Measurements from ENCODE around the gene TMEM242. TPM values are rescaled to one million over a fixed set of nuclear protein-coding genes. Genes with fewer than 3 reads are reported as not detected.

TMEM242 gene
- total RNA-seq, 6 experiments from 2014 or later: 9.4 to 12.8 (median 10.8) TPM

DNA sequence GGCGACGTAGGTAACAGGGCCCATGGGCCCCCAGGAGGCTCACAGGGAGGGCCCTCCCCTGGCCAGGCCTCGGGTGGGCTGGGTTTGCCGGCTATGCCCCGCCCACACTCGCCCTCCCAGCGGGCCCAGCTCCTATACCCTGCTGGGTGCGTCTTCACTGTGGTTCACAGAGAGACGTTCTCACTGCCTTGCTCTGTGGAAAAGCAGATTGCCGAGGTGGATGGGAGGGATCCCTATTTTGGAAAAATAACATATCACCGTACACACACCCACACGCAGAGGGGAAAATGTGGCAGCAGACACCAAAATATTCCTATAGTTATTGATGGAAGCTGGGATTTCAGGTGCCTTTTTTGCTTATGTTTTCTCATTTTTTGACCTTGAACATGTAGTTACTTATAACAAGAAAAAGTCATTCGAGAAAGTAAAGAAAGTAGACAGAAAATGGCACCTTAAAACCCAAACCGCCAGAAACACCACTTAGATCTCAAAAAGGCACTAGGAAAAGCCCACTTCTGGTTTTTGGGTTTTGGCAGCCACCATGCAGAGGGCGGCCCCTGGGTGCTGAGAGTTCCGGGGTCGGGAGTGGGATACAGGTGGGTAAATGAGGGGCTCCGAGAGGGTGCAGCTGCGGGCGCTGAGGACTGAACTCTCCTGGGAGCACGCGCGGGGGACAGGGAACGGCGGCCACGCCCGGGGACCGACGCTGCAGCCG, 49.4 kb downstream of the TMEM242 start:
- no peak for DNase-seq
- Mint-ChIP-seq H3K27me3 (ENCODE audit: insufficient read depth) (peaks cover 4% of the 10 kb centered on the region), H3K9me3 (peaks cover 9% of the 10 kb centered on the region), H3K4me3 (peak overlapping the region; percentile 80), H3K36me3 (ENCODE audit: low read depth) (peaks cover 9% of the 10 kb centered on the region; the same call in 1 of the 2 replicates), H3K27ac (no peak overlapping the region), H3K4me1 (ENCODE audit: low read depth) (no peaks in the 10 kb centered on the region; the same call in 1 of the 2 replicates)
- TF ChIP-seq, protein P1, sequence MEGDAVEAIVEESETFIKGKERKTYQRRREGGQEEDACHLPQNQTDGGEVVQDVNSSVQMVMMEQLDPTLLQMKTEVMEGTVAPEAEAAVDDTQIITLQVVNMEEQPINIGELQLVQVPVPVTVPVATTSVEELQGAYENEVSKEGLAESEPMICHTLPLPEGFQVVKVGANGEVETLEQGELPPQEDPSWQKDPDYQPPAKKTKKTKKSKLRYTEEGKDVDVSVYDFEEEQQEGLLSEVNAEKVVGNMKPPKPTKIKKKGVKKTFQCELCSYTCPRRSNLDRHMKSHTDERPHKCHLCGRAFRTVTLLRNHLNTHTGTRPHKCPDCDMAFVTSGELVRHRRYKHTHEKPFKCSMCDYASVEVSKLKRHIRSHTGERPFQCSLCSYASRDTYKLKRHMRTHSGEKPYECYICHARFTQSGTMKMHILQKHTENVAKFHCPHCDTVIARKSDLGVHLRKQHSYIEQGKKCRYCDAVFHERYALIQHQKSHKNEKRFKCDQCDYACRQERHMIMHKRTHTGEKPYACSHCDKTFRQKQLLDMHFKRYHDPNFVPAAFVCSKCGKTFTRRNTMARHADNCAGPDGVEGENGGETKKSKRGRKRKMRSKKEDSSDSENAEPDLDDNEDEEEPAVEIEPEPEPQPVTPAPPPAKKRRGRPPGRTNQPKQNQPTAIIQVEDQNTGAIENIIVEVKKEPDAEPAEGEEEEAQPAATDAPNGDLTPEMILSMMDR (IDR thresholded peaks at IDR 0.05): no peak

DNA sequence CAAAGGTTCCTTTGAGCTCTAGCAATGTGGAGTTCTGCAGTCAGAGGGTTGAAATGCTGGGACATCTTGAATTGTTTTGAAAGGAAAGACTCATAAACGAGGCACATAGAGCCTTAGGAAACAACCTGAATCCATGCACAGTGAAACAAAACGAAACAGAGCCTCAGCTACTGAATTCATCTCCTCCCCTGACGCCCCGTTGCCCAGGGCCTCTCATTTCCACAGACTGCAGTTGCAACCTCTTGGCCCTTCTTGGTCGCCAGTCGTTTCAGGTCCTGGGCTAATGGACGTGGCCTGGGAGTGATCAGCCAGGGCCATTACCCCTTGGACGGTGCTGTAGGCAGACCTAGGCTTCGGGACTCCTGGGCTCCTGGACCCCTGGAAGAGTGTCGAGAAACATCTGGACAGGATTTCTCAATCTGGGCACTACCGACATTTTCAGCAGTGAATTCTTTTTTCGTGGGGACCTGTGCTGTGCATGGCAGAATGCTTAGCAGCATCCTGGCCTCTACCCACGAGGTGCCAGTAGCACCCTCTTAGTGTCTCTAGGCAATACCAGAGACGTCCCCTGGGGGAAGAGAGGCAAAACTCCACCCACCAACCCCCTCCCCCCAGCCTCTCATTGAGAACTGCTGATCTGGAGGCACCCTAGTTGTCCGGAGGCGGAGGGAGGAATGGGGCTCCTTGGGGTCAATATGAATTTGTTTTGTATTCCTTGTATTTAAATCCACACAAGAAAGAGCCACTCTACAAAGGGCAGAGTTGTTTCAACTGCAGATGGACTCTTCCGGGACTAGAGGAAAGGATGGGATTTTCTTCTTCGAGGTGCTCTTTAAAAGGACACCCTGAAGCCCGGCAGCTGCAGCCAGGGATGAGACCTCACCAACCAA, 50.2 kb downstream of the TMEM242 start:
- no peaks in the 10 kb centered on the region; the same call in 1 of the 2 replicates for H3K4me1 Mint-ChIP-seq (ENCODE audit: low read depth)
- TF ChIP-seq, protein P1 (IDR thresholded peaks at IDR 0.05): peak; percentile 8; the same call in 1 of the 2 replicates
- no peak overlapping the region for H3K4me3 Mint-ChIP-seq
- H3K27ac Mint-ChIP-seq: no peak overlapping the region
- H3K27me3 Mint-ChIP-seq (ENCODE audit: insufficient read depth): peaks cover 4% of the 10 kb centered on the region
- H3K36me3 Mint-ChIP-seq (ENCODE audit: low read depth): peaks cover 9% of the 10 kb centered on the region; the same call in 1 of the 2 replicates
- DNase-seq: no peak
- H3K9me3 Mint-ChIP-seq: peaks cover 9% of the 10 kb centered on the region

DNA sequence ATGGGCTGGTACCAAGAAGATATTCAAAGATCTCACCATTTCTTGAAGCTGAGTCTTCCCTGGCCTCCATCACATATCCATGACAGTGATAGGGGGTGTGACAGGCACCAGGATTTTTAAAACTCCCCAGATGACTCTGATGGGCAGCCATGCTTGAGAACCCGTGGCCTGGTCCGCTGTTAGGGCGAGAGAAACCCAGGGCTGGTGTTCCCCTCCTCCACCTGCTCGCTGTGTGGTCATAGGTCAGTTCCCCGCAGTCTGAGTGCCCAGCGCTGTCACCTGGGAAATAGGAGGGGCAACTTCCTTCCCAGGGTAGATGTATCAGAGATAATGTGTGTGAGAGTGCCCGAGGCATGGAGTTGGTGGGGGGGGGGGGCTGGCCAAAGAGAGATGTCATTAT, 50.9 kb downstream of the TMEM242 start:
- H3K27ac Mint-ChIP-seq: no peak overlapping the region
- H3K27me3 Mint-ChIP-seq (ENCODE audit: insufficient read depth): peaks cover 3% of the 10 kb centered on the region
- H3K9me3 Mint-ChIP-seq: peaks cover 9% of the 10 kb centered on the region
- peaks cover 9% of the 10 kb centered on the region; the same call in 1 of the 2 replicates for H3K36me3 Mint-ChIP-seq (ENCODE audit: low read depth)
- TF ChIP-seq, protein P1 (IDR thresholded peaks at IDR 0.05): no peak
- DNase-seq: no peak
- no peak overlapping the region for H3K4me3 Mint-ChIP-seq
- H3K4me1 Mint-ChIP-seq (ENCODE audit: low read depth): no peaks in the 10 kb centered on the region; the same call in 1 of the 2 replicates

DNA sequence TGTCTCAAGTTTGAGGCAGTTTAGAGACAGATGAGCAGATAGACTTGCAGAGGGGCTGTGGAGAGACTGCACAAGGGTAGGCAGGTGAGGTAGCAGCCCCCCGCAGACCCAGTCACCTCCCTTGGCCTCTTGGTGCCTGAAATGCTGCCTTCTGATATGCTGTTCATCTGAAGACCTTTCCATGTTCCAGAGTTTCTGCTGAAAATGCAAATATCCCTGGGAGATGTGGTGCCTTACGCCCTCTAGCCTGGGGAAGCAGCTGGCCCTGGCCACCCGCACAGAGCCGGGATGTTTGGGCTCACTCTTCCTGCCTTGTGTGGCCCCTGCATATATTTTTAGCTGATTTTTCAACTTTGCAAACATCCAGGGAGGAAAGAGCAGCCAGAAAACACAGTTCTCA, 51.4 kb downstream of the TMEM242 start:
- peaks cover 9% of the 10 kb centered on the region; the same call in 1 of the 2 replicates for H3K36me3 Mint-ChIP-seq (ENCODE audit: low read depth)
- no peak for DNase-seq
- no peak overlapping the region for H3K27ac Mint-ChIP-seq
- H3K4me1 Mint-ChIP-seq (ENCODE audit: low read depth): no peaks in the 10 kb centered on the region; the same call in 1 of the 2 replicates
- peaks cover 9% of the 10 kb centered on the region for H3K9me3 Mint-ChIP-seq
- TF ChIP-seq, protein P1 (IDR thresholded peaks at IDR 0.05): no peak
- no peak overlapping the region for H3K4me3 Mint-ChIP-seq
- H3K27me3 Mint-ChIP-seq (ENCODE audit: insufficient read depth): no peaks in the 10 kb centered on the region; the same call in 1 of the 2 replicates

DNA sequence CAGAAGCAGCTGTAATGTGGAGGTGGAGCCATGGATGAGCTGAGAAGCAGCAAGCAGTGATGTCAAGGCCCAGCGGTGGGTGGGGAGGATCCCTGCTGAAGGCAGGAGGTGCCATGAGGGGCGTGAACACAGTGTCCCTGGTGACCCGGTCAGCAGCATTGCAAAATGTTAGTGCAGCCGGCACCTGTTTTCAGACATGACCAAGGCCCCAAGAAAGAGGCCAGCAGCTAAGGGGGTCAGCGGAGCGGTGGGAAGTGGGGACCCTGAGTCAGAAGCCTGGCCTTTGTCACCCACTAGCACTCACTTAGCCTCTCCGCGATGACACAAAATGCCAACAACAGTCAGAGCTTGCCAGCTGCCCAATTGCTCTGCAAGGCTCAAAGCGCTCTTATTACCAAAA, 51.9 kb downstream of the TMEM242 start:
- Mint-ChIP-seq H3K27me3 (ENCODE audit: insufficient read depth) (peaks cover 4% of the 10 kb centered on the region), H3K27ac (no peak overlapping the region), H3K36me3 (ENCODE audit: low read depth) (peaks cover 9% of the 10 kb centered on the region; the same call in 1 of the 2 replicates), H3K9me3 (peaks cover 9% of the 10 kb centered on the region), H3K4me3 (no peak overlapping the region), H3K4me1 (ENCODE audit: low read depth) (no peaks in the 10 kb centered on the region; the same call in 1 of the 2 replicates)
- TF ChIP-seq, protein P1 (IDR thresholded peaks at IDR 0.05): no peak
- DNase-seq: no peak

Measured in HFFc6 (cell line).